Measurements from ENCODE around the gene MDM4. TPM values are rescaled to one million over a fixed set of nuclear protein-coding genes. Genes with fewer than 3 reads are reported as not detected.
A peak's percentile ranks its signal among the peaks of the same experiment; 100 is the strongest.

The MDM4 gene
- total RNA-seq, 6 experiments from 2014 or later = 21.0 to 37.6 (median 25.3) TPM

DNA sequence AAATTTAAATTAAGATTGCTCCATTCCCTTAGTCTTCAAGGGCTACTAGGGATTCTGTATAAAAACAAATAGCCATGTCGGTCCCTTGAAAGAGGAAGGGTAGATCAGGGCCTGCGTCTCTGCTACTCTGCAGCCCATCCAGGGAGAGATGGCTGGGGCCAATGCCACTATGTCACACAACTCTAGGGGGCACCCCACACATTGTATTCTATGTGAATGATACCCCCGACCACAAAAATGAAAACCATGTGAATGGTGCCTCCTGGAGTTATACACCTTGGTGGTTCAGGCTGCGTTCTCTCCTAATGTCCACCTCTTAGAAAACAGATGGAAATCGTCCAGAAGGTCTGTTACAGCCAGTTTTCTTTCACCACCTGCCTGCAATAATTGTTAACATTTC is 39.6 kb upstream of the MDM4 start:
- 61% methylated on average over 4 of the region's 5 CpGs for WGBS (ENCODE audit: insufficient coverage, low coverage, low lambda C conversion rate, missing lambda C conversion rate)
- DNase-seq (no peak), ATAC-seq (no peak)
- no peaks in the 10 kb centered on the region for H3K36me3 ChIP-seq
- no peaks in the 10 kb centered on the region for H3K27me3 ChIP-seq
- TF ChIP-seq POLR2A (IDR thresholded peaks at IDR 0.05) (no peak), CTCF (IDR thresholded peaks at IDR 0.05) (no peak)
- H3K4me1 ChIP-seq = peaks cover 0 to 23% (median 3%) of the 10 kb centered on the region in 4 donors
- no peak overlapping the region for H3K4me3 ChIP-seq
- H3K9me3 ChIP-seq = no peaks in the 10 kb centered on the region
- intact Hi-C loops (cut with DNase I) = no loop called here
- H3K27ac ChIP-seq = no peak overlapping the region

DNA sequence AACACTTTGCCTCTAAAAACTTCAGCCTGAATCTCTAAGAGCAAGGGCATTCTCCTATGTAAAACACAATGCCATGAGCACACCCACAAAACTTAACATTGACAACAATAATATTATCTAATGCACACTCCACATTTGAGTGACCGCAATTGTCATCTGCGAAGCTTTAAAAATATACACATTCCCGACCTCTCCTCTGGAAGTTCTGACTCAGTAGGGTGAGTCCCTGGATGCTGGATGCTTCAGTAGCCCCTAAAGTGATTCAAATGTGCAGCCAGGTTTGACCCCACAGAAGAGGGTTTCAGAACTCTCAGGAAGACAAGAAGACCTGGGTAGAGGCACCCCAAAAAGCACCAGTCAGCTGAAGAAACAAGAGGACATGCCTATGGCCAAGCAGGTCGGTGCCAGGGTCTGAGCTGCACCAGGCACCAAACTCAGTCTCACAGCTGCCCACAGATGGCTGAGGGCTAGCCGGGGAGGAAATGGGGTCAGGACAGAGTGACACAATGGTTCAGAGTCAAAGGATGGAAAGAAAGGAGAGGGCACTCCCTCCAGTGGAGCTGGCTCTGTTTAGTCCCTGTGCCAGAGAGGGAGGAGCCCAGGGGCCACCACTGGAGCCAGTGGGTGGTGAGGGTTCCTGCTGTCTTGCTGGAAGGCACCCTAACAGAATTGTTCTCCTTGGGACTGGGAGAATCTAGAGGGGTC is 39.0 kb upstream of the MDM4 start:
- intact Hi-C loops (cut with DNase I) = no loop called here
- Histone ChIP-seq H3K27ac (no peak overlapping the region), H3K4me1 (peaks cover 0 to 23% (median 3%) of the 10 kb centered on the region in 4 donors), H3K27me3 (no peaks in the 10 kb centered on the region), H3K4me3 (no peak overlapping the region), H3K9me3 (no peaks in the 10 kb centered on the region), H3K36me3 (no peaks in the 10 kb centered on the region)
- ATAC-seq = peak; percentile 74 to 94 (median 86)
- WGBS (ENCODE audit: insufficient coverage, low coverage, low lambda C conversion rate, missing lambda C conversion rate) = 61% methylated on average over 5 of the region's 5 CpGs
- peak in 2 of 3 donors; percentile 65 to 74 for DNase-seq
- peak in 1 of 4 donors; percentile 15 for TF ChIP-seq CTCF (IDR thresholded peaks at IDR 0.05)
- TF ChIP-seq POLR2A (IDR thresholded peaks at IDR 0.05) = no peak

GRCh38 chr1:204478172-204478899 is 37.9 kb upstream of the MDM4 start:
- 94% methylated on average over 2 of the region's 7 CpGs for WGBS (ENCODE audit: insufficient coverage, low coverage, low lambda C conversion rate, missing lambda C conversion rate)
- no peak overlapping the region for H3K27ac ChIP-seq
- TF ChIP-seq CTCF (IDR thresholded peaks at IDR 0.05) (no peak), POLR2A (IDR thresholded peaks at IDR 0.05) (no peak)
- H3K27me3 ChIP-seq = no peaks in the 10 kb centered on the region
- intact Hi-C loops (cut with DNase I) = no loop called here
- no peak for DNase-seq
- no peak for ATAC-seq
- H3K4me1 ChIP-seq = peaks cover 0 to 23% (median 3%) of the 10 kb centered on the region in 4 donors
- no peaks in the 10 kb centered on the region for H3K36me3 ChIP-seq
- no peak overlapping the region for H3K4me3 ChIP-seq
- no peaks in the 10 kb centered on the region for H3K9me3 ChIP-seq

DNA sequence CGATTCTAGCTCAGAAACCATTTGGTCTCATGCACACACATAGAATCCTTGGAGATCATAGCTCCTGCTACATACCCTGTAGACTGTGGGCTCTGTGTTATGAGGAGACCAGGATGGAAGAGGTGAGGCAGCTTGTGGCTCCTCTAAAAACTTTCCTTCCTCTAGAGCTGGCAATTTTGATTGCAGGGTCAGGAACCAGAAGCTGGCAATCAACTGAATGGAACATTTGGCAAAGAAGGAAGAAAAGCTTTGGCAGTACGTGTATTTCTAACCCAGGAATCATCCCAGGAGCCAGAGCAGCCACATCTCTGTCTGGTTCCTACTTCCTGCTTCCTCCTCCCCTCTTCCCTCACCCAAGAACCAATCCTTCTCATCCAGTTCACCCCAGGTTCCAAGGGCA is 37.3 kb upstream of the MDM4 start:
- H3K4me1 ChIP-seq = peaks cover 0 to 23% (median 3%) of the 10 kb centered on the region in 4 donors
- TF ChIP-seq CTCF (IDR thresholded peaks at IDR 0.05) (no peak), POLR2A (IDR thresholded peaks at IDR 0.05) (no peak)
- H3K9me3 ChIP-seq = no peaks in the 10 kb centered on the region
- no peaks in the 10 kb centered on the region for H3K27me3 ChIP-seq
- ATAC-seq (no peak), DNase-seq (no peak)
- no peaks in the 10 kb centered on the region for H3K36me3 ChIP-seq
- no peak overlapping the region for H3K27ac ChIP-seq
- H3K4me3 ChIP-seq = no peak overlapping the region
- intact Hi-C loops (cut with DNase I) = no loop called here
- 20% methylated on average over 1 of the region's 2 CpGs for WGBS (ENCODE audit: insufficient coverage, low coverage, low lambda C conversion rate, missing lambda C conversion rate)
